Fibroblast of skin of left biceps (primary cell): ENCODE data around the gene COL6A3.

ENCODE experiments used
- DNase-seq, 2 experiments: peaks; one replicate each; pipeline ENCODE4 v3.0.0-alpha.2; 2013; ENCODE audit warnings: low read depth in 2 of 2

Gene COL6A3

DNA sequence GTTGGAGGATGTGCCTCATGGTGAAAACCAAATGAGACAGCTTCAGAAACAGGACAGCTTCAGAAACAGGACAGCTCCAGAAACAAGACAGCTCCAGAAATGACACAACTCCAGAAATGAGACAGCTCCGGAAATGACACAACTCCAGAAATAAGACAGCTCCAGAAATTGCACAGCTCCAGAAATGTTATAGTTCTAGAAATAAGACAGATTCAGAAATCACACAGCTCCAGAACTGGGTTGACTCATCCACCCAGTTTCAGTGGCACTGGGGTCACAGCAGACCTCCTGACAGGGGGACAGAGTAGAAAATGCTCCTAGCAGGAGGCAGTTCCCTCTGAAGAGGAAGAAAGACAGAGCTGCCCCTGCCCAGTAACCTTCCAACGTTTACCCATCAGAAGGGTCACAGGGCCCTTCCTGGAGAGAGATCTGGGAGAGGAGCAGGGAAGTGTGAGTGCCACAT lies 26.9 kb upstream of the COL6A3 start:
- DNase-seq = no peak

DNA sequence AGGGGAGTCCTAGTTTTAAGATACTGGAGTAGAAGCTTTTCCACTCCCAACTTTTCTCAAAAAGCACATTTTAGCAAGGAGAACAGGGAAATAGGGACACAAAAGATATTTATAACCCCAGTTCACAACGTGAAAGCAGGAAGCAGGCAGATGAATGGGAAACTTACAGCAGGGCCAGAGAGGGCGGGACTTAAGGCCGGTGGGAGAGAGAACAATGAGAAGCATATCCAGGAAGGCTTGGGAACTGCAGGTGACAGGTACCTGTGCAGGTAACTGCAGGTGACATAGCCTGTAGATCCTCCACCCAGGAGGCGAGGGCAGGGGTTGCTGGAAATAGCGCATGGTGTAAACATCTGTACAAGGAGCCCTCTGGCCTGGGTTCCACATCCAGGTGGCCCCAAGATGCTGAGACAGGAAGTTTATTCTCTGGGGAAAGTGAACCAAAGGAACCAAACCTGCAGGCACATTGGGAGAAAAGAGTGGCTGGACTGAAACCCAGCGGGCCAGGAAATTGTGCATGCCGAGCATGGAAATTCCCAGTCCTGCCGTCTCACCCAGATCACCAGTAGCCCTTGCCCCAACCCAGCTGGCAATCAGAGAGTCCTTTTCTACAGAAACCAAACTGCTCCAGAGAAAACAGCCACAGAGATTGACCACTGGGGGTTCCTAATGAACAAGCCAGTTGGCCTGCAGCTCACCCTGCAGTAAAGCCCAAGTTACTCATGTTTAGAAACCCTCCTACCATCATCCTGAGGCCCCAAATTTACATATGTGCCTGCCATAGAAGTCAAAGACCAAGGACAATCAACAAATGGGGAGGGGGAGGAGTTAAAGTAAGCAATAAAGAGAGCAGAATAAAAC lies 24.3 kb upstream of the COL6A3 start:
- DNase-seq = no peak

DNA sequence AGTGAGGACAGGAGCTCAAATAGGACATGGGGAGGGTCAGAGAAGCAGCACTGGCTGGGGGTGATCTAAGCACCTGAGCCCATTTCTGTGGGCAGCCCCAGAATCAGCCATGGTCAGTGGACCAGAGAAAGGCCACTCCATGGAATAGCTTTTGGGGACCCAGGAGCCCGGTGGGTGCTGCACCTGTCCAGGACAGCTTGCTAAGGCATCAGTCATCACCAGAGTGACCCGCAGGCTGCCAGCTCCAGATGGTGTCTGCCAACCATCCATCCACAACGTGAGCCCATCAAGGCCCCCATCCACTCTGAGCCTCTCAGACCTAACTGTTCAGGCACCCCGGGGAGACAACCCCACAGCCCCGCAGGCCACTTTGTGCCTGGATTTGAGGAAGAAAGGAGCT lies 23.6 kb upstream of the COL6A3 start:
- no peak for DNase-seq

DNA sequence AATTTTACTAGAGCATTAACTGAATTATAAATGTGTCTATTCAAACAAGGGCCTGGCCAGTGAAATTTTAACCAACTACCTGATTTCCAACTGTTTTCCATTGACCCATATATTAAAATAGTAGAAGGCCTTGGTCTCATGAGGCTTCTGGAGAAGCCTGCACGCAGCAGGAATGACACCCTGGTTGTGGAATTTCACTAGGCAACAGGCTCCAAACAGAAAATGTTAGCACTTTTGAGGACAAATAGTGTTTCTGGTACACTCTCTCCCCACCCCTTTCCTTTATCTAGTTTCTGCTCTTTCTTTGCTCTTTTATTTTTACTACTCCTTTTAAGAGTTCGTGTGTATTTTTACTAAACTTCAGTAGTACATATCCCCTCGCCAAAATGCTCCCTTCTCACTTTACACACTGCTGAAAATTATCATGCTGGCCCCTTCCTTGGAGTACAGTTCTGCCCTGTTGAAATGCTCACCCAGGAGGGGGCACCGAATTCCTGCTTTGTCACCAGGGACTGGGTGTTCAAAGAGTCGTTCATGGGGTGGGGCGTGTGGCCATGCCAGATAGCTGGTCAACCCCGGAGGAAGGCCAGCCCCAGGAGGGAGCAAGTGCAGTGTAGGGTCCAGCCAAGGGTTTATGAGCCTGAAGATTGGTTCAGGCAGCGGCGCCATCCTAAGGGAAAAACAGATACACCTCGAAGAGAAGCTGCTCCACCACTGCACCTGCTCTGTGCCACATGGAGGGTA lies 22.1 kb upstream of the COL6A3 start:
- peak in 1 of 2 experiments; percentile 54 for DNase-seq

DNA sequence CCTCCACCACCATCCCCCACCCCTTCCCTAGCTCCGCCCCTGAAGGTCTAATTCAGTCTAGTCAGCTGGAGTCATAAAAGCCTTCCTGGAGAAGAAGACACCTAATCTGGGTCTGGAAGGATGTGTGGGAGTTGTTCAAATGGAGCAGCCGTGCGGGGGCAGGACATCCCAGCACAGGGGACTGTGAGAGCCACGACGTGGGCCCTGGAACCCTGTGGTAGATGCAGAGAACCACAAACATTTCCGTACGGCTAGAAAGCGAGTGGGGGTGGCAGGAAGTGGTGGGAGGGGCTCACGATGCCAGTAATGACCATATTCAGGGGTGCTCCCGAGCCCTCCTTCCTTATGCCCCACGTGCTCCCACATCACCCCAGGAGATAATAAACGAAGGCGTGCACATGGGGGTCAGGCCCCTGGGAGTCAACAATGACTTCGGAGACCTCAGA lies 20.9 kb upstream of the COL6A3 start:
- no peak for DNase-seq

DNA sequence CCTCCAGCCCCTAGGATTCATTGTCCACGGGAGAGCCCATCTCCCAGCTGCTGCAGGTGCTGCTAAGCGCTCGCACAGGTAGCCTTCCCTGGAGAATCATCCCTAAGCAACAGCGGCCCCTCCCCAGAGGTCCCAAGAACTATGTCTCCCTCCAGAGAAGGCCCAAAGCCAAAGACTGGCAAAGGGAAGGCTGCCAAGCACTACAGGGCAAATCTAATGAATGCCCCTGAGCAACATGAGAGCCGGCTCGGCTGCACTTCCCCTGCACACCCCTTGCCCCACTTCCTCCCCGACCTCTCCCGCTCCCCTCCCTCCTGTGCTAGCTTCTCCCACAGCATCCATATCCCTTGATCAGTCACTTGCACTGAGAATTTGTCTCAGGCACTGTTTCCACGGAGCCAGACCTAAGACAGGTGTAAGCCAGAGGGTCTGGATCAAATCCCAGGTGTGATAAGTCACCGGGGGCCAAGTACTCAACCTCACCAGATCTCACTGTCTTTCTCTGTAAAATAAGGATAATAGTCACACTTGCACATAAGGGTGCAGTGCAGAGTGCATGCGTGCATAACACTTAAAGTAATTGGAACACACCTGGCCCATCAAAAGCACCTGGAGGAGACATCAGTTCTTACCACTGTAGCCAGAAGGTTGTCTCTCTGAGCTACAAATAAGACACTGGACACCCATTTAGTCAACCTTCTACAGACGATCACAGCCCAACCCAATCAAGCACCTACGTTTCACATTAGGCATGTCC lies 20.1 kb upstream of the COL6A3 start:
- no peak for DNase-seq

DNA sequence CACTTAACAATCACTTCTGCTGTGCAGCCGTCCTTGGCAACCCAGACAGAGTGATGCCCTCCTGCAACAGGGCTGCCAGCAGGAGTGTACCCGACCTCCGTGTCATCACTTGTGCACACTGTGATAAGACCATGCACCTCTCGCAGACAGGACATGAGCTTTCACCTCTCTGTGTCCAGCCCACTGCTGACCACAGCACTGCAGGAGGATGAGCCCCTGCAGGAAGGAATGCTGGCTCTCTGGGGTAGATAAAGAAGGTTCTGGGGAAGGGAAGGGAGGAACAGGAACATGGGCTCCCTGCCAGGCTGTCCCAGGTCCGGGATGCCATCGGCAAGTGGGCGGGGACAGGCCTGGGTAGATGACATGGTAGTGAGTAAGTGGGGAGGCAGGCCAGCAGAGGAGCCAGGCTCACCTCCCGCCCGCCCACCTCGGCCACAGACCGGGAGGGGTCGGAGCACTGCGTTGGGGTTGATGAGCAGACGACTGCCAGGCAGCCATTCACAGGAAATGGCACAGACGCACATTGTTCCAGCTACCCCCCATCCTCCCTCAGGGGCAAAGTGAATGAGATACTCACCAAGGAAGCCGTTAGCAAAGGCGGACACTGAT lies 18.6 kb upstream of the COL6A3 start:
- DNase-seq = no peak

DNA sequence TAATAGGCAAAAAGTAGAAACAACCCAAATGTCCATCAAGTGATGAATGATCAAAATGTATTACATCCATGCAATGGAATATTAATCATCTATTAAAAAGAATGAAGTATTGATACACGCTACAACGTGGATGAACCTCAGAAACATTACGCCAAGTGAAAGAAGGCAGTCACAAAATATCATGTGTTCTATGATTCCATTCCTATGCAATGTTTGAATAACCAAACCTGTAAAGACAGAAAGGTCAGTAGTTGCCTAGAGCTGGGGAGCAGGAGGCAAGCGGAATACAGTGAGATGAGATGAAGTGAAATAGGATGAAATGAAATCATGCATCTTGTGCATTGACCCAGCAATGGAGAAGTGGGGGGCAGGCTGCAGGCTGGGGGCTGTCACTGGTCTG lies 17.9 kb upstream of the COL6A3 start:
- DNase-seq = no peak

DNA sequence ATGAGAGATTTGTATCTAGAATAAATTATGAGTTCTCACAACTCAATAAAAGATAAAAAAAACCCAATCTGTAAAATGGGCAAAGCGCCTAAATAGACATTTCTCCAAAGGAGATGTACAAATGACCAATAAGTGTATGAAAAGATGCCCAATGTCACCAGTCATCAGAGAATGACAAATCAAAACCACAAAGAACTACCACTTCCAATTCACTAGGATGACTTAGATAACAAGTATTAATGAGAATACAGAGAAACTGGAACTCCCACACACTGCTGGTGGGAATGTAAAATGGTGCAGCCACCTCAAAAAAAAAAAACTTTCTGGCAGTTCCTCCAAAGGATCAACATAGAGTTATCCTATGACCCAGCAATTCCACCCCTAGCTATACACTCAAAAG lies 17.4 kb upstream of the COL6A3 start:
- no peak for DNase-seq

DNA sequence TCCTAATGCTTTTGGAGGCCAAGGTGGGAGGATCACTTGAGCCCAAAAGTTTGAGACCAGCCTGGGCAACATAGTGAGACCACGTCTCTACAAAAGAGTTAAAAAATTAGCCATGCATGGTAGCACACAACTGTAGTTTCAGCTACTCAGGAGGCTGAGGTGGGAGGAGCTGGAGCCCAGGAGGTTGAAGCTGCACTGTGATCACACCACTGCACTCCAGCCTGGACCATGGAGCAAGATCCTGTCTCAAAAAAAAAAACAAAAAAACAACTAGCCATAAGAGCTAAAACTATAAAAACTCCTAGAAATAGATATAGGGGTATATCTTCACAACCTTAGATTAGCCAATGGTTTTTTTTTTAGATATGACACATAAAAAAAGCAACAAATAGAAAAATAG lies 16.9 kb upstream of the COL6A3 start:
- no peak for DNase-seq

DNA sequence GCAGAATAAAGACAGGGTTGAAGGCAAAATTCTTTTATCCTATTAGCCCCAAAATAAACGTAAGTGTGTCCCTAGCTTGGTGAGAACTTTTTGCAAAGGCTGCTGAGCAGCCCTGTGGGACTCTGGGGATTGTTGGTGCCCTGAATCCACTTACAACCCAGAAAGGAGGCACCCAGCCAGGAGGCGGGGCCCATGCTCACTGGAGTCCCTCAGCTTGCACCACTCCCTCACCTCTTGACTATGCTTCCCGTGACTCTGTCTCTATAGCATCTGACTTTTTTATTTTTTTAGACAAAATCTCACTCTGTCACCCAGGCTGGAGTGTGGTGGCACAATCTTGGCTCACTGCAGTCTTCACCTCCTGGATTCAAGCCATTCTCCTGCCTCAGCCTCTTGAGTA lies 15.8 kb upstream of the COL6A3 start:
- DNase-seq = no peak

DNA sequence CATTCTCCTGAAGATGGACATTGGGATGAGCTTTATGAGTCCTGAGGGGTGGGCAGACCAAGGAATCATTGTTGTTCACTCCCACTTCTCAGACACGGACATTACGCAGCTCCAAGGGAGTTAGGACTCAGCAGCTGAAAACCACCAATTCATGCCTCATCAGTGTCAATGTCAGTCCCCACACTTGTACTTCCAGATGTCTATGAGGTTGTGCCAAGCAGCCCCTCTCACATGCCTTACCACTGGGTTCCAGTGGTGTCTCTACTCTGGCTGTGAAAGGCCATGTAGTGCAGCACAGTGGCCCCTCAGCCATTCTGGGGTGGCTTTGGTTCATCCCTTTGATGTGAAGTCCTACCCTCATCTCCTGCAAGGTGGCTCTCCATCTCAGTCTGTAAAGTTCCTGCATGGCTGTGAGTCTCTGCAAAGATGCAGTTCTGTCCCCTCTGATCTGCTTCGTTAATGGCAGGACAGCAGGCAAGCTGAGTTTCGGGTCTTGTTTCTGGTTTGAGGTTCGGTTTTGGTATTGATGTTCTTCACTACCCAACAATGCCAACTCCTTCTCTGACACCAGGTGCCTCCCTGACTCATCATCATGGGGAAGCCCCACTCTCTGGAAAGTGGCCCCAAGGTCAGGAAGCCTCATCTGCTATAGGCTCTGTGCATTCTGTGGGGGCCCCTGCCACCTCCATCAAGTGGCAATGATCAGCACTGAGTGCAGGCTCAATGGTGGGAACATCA lies 14.0 kb upstream of the COL6A3 start:
- DNase-seq = no peak

DNA sequence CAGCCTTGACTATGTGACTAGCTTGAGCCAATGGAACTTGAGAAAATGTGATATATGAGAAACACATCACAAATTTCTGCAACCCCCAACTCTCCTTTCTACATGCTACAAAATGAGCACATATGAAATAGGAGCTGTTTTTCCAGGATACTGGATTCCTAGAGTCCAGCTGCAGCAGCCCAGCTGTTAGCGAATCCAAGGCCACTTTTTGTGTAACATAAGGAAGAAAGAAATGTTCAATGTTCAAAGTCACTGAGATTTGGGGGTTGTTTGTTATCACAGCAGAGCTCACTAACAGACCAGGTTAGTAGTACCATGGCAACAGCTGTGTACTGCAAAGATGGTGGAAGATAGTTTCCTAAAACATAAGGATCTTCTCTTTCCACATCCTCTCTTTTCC lies 12.6 kb upstream of the COL6A3 start:
- DNase-seq = no peak

DNA sequence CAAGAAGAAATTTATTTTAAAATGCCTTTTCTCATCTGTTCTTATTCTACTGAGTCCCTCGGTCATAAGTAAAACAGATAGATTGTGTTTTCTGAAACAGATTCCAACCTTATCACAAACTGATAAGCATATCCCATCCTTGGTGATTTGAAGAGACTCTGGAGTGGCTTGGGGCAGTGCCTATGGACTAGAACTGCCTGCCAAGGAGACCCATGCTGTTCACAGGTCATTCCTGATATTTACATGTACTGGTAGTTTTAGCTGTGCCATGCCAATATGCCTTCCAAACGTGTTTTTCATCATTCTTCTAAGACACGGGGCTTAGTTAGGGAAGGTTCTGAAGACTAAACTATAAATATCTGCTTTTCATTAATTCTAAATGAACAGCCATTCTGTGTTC lies 11.4 kb upstream of the COL6A3 start:
- DNase-seq = no peak

DNA sequence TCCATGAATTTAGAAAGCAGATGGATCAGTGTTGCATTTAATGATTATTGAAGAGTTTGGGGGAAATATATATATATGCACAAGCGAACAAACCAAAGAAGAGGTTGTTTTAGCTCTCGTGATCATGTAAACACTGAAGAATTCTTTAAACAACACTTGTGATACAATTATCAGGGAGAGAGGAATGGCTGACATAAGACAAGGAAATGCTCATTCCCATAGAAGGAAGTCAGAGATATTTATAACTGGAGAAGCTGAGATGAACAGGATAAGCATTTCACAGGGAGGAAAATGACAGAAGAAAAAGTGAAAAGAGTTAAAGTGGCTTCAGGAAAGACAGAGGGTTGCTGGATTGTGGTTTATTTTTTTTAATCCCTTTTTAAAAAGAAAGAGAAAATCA lies 10.6 kb upstream of the COL6A3 start:
- no peak for DNase-seq

DNA sequence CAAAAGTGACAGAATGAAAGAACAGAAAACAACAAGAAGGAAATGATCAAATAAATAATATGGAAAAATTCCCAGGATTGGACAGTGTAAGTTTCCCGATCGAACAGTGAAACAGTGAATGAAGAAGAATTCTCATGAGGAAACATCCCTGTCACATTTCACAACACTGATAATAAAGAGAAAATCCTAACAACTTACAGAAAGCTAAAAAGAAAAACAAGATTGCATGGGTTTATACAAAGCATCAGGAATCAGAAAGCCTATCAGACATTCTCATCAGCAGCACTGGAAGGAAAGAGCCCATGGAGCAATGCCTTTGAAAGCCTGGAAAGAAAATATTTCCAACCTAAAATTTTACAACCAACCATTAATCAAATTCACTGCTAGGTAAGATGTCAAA lies 9.9 kb upstream of the COL6A3 start:
- no peak for DNase-seq

DNA sequence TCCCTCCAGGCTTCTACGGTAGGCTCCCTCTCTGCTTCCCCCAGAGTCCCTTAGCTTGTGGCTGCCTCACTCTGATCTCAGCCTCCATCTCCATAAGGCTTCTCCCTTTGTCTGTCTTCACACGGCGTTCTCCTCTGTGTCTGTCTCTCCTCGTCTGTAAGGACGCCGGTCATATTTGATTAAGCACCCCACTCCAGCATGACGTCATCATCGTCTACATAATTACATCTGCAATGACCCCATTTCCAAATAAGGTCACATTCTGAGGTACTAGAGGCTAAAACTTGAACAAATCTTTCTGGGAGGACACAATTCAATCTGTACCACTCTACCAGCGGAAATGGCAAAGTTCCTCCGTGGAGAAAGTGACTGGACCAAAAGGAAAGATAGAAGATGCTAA lies 8.3 kb upstream of the COL6A3 start:
- DNase-seq = no peak

DNA sequence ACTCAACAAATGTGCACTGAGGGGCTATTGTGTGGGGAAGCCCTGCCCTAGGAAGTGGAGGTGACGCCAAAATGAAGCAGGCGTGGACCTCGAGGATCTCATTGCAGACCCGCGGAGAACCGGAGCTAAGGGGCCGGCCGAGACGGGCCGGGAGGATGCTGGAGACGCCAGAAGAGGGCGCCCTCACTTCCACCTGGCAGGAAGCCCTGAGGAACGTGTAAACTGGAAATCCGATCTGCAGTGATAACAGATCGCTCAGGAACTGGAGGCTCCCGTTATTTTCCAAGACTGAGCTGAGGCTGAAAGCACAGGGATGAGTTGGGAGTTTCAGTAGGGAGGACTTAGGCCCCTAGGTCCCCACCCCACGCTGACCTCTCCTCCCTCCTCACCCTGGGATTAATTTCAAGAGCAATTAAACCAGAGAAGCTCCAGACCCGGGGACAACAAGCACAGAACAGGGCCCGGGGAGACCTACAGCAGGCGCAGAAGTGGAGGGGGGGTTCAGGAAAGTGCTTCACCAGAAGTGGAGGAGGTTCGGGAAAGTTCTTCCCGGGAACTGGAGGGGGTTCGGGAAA lies 7.7 kb upstream of the COL6A3 start:
- DNase-seq = peak; percentile 63 to 65

DNA sequence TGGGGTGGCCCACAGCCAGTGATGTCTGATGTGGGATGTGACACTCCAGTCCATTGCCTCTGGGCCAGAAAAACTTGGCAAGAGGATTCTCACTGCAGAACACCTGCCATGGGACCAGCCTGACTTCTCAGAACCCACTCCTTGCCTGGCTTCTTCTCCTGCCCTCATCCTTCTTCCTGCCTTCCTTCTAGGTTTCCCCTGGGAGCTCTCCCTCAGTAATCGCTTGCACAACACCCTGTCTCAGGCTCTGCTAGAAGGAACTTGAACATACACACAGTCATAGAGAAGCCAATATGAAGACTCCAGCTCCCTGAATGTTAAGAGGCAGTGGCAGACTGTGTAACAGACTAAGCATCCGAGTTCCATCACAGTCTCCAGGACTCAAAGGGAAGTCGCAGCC lies 4.3 kb upstream of the COL6A3 start:
- no peak for DNase-seq

DNA sequence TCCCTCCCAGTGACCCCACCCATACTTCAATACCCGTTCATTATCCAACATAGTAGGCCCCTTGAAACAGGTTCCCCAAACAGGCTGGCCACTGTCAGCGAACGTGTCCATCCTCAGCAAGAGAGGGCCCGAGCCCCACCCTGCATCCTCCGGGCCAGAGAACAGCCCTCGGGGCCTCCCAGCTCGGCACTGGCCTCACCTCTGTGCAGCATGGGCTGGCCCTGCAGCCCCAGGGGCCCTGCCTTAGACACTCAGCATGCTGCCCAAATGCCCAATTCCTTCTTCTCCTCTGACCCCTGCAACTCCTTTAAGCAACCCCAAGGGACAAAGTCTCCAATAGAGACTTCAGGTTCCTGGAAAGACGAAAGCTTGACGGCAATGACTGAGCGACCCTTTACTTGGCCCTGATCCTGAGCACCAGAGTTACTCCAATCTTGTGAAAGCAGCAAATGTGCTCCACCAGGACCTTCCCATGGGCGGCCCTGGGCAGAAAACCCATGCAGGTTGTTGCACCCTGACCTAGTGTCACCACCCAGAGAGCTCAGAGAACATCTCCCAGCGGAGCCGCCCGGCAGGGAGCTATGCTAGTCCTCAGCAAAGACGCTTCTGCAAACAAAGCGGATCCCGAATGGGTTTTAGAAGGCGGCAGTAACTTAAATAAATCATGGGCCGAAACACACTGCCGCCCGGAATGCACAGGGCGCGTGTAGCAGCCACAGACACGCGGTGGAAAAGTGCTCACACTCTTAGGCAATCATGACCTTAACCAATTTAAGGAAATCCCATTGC lies 782 bp downstream of the COL6A3 start:
- DNase-seq = no peak
